Stimulated activated CD4-positive, alpha-beta T cell treated with anti-CD3 and anti-CD28 coated beads, Interleukin-1b, Interleukin-23, amount 100 ng/mL, for 24 hours (primary cell): ENCODE results near the gene F2RL1.
"Not testable (repeated sequence)": the region's sequence is repeated elsewhere in the genome, so short reads cannot be mapped to it uniquely, and the experiment has no call there.

Experiments
- DNase-seq, 4 experiments: peaks; one replicate each; pipeline ENCODE4 v3.0.0-alpha.2; 2020; ENCODE audit warnings: low read depth in 4 of 4, low spot score in 1 of 4

The F2RL1 gene

DNA sequence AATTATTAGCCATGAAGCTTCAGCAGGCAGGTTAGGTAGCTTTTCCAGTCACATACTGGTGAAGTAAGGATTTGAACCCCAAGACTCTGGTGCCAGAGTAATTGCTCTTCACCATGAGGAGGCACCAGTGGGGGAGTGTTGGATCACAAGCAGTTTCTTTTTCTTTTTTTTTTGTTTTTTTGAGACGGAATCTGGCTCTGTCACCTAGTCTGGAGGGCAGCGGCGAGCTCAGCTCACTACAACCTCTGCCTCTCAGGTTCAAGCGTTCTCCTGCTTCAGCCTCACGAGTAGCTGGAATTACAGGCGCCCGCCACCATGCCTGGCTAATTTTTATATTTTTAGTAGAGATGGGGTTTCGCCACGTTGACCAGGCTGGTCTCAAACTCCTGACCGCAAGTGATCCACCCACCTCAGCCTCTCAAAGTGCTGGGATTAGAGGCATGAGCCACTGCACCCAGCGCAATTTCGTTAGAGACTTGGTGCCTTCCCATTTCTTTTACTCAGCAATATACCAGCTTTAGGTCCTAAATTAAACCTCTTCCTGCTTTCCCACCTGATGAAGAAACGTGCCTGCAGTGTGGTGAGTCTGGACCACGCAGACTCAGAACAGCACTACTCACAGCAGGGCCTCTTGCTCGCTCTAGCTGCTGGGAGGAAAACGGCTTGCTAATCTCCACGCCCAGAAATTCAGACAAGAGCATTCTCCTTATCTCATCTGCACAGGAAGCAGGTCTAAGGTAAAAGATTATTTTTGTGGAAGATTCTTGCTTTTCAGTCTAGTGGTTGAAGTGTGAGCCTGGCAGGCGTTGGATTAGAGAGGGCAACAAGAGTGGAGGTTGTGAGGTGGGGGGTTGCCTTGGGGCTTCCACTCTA is 30.8 kb downstream of the F2RL1 start, which contains the start of gene S100Z:
Gene S100Z (plus strand): TSS at position 596 of the 873 bp plus-strand sequence. CDS start 25,346 bp downstream, outside the sequence.
- DNase-seq: peak in 2 of 4 experiments; percentile 14 to 18

DNA sequence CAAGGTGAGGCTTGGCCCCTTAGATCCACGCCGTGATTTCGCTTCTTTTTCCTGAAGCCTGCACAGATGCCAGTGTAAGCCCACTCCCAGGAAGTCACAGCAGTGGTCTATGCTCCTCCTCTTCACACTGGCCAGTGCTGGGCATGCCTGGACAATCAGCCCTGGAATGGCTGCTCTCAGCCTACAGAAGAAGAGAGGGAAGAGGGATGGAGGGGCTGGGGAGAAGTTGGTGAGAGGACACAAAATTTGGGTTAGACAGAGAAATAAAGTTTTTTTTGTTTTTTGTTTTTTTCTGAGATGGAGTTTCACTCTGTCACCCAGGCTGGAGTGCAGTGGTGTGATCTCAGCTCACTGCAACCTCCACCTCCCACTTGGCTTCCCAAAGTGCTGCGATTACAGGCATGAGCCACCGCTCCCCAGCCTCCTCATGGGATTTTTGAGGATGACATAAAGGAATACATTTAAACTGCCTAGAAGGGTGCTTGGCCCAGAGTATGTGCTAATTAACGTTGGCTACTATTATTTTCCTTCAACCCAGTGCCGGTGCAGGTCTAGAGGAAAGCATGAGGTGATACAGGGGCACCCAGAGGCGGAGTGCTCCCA is 31.8 kb downstream of the F2RL1 start:
- no peak for DNase-seq

DNA sequence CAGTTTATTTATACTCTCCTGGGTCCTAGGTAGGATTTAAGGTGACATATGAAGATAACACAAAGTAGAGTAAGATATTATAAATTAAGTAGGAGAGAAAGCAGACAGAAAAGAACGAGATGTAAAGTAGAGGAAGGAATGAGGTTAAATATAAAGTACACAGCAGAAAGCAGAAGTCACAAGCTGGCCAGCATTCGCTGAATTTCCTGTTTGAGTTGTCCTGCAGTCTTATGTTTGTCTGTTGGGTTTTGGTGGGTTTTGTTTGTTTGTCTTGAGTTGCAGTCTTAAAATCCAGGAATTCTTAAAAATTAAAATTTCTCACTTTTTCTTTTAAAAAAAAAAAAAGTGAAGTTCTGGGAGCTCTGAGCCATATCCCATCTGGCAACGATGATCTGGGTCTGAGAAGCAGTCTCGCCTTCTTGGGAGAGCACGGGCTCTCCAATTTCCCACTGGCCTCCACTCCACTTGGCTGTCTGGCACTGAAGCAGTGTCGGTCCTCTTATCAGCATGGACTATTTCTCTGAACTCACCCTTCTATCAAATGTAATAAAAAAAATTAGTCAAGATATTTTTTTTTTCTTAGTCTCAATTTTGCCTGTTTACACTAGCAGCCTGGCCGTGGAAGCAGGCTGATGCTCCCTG is 33.0 kb downstream of the F2RL1 start:
- DNase-seq: no peak

DNA sequence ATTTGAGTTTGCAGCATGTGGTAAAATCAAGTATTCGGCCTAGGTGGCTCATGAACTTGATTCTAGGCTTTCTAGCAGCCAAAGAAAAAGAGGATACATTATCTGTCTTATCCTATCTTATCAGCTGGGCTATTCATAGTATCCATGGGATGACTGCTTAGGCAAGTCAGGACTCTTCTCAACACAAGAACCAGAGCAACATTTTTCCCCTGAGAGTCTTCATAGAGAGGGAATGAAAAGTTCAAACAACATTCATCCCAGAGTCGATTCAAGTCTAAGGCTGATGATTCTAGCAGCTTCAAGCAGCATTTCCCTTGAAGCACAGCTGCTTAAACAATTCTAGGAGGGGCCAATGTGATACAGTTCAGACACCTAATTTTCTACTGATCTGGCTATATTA is 33.9 kb downstream of the F2RL1 start:
- no peak for DNase-seq

DNA sequence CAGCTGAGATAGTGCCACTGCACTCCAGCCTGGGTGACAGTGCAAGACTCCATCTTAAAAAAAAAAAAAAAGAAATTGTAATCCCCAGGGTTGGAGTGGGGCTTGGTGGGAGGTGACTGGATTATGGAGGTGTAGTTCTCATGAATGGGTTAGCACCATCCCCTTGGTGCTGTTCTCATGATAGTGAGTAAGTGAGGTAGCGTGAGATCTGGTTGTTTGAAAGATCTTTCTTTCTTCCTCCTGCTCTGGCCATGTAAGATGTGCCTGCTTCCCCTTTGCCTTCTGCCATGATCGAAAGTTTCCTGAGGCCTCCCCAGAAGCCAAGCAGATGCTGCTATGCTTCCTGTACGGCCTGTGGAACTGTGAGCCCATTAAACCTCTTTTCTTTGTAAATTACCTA is 34.9 kb downstream of the F2RL1 start:
- DNase-seq: not testable (repeated sequence)

DNA sequence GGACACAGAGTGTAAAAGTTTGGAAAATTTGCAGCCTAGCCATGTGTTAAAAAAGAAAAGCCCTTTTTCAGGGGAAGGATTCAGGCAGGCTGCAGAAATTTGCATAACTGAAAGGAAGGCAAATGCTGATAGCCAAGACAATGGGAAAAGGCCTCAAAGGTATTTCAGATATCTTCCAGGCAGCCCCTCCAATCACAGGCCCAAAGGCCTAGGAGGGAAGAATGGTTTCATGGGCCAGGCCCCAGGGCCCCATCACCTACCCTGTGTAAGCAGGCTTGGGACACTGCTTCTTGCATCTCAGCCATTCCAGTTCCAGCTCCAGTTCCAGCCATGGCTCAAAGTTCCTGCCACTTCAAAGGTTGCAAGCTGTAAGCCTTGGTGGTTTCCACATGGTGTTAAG is 35.8 kb downstream of the F2RL1 start:
- DNase-seq: no peak

DNA sequence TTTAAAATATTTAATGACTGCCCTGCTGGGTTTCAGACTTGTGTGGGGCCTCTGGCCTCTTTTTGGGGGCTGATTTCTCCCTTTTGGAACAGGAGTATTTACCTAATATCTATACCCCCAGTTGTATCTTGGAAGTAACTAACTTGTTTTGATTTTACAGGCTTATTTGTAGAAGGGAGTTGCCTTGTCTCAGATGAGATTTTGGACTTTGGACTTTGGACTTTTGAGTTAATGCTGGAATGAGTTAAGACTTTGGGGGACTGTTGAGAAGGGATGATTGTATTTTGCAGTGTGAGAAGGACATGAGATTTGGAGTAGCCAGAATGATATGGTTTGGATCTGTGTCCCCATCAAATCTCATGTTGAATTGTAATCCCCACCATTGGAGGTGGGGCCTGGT is 36.7 kb downstream of the F2RL1 start:
- DNase-seq: not testable (repeated sequence)

DNA sequence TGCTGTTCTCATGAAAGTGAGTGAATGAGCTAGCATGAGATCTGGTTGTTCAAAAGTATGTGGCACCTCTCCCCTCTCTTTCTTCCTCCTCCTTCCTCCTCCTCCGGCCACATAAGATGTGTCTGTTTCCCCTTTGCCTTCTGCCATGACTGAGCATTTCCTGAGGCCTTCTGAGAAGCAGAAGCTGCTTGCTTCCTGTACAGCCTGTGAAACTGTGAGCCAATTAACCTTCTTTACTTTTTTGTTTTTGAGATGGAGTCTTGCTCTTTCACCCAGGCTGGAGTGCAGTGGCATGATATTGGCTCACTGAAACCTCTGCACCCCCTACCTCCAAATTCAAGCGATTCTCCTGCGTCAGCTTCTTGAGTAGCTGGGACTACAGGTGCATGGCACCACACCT is 37.1 kb downstream of the F2RL1 start:
- DNase-seq: no peak

DNA sequence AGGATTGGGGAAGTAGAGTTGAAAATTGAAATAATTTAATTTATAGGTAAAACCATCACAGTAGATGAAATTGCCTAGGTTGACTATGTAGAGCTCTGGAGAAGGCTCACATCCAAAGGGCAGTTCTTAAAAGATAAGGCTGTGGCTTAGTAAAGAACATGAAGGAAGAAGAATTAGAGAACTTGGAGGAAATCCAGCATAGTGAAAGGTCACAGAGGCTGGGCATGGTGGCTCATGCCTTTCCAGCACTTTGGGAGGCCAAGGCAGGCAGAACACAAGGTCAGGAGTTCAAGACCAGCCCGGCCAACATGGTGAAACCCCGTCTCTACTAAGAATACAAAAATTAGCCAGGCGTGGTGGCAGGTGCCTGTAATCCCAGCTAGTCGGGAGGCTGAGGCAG is 38.0 kb downstream of the F2RL1 start:
- DNase-seq: not testable (repeated sequence)

DNA sequence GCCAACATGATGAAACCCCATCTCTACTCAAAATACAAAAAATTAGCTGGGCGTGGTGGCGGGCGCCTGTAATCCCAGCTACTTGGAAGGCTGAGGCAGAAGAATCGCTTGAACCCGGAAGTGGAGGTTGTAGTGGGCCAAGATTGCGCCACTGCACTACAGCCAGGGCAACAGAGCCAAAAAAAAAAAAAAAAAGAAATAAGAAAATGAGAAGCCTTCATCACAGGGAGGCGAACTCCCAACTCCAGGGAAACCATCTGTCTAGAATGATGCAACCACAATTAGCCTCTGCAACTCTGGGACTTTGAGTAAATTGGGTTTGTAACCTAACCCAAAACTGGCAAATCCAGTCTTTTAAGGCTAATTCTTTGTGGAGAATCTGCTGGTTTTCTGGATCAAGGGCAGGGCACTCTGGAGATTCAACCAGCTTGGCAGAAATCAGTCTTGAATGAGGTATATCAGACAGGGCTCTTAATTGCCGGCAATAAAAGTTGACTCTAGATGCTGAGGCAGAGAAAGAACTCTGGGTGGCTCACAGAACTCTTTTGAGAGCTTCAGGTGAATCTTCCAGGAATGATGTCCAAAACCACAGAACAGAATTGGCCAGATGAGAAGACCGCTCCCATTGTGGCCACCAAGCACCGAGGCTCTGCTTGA is 40.9 kb downstream of the F2RL1 start:
- no peak for DNase-seq

DNA sequence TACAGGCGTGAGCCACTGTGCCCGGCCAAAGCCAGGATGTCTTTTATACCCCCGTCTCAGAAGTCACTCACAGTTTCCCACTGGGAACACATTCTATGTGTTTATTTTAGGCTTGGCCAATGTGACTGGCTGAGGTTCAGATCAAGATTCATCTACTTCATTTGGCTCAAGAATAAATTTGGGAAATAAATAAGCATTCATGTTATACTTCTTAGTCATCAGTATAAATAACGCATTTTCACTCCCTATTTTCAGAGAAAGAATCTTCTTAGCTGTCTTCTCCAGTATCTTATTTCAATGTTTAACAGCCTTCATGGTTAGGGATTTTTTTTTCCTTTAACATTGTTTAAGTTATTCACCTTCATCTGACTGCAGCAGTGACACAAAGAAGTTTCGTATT is 42.8 kb downstream of the F2RL1 start:
- DNase-seq: no peak

DNA sequence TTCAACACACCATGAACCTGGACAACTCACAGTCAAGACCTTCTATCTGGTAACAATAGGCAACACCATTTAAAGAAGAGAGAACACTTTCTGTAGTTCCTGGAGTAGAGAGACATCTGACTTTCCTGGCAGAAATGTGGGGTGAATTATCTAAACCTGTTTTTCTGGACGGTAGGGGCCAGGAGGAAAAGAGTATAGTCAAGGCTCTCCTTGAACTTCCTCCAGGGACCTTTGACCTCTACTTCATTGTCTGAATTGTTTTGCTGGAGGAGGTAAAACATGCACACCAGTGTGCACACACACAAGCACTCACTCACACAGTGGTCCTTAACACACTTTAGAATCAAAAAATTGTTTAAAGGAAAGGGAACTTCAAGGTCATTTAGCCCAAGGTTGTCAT is 44.2 kb downstream of the F2RL1 start:
- DNase-seq: no peak

DNA sequence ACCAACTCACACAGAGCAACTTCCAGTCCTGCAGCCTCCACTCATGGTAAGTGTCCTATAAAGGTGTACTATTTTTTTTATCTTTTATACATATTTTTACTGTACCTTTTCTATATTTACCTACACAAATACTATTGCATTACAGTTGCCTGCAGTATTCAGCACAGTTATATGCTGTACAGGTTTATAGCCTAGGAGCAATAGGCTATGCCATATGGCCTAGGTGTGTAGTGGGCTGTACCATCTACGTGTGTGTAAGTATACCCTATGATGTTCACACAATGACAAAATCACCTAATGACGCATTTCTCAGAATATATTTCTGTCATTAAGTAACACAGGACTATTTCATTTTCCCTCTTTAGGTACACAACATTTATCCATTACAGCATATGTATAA is 47.7 kb downstream of the F2RL1 start:
- DNase-seq: no peak

DNA sequence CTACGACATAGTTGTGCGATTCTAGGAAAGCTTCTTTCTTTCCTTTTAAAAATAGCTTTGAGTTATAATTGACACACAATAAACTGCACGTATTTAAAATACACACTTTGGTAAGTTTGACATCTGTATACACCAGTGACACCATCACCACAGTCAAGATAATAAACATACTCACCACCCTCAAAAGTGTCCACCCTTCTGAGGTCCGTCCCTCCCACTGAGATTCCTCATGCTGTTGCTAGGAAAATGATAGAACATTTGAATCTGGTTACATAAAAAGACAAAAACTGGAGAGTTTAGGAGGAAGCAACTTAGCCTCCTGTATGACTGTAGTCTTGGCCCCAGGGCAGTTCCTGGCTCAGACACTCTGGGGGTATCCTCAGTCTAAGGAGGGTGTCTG is 48.2 kb downstream of the F2RL1 start:
- no peak for DNase-seq

DNA sequence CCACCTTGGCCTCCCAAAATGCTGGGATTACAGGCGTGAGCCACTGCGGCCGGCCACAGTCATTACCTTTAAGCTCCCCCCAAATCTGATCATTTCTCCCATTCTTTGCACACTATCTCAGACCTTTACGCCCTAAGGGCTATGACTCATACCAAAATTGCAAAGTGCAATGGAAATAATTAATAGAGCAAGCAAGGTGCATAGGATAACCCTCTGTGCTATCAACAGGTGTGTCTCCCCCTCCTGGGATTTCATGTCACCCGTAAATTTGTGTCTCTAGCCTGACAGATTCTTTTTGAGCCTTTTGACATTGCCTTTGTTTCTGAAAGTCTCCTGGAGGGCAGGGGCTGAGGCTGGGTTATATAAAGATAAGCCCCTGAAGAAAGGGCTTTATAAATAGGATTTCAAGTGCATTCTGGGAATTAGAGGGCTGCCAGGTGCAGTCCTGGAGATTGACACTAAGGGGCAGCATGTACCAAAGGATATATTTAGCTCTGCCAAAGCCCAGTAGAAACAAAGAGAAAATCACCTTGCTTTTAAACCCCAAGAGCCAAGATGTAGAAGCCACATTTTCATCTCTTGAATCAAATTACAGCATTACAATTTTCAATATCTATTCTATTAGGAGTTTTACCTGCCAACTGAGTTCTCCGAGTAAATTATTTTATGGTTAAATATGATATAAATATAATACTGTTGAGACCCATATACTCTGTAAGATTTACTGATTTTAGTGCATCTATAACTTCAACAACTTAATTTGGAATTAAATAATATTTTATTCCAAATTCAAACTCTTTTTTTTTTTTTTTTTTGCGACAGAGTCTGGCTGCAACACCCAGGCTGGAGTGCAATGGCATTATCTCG is 49.2 kb downstream of the F2RL1 start:
- DNase-seq: peak in 3 of 4 experiments; percentile 29 to 39 (median 33)

DNA sequence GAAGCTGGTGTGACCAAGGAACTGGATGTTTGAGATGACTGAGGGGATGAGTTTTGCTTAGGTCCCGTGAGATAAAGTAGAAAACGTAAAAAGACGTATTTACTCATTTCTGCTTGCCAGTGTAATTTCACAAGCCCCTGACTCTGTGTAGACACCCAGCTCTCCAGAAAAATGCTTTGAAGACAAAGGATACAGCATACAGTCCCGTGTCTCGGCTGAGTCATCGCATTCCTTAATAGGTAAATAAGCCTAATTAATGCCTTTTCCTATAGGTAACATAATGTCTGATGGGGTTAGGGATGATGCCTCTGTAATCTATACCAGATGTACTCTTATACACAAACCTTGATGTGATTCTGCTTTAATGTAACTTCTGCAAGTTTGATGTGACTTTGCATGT is 51.2 kb downstream of the F2RL1 start:
- DNase-seq: no peak

DNA sequence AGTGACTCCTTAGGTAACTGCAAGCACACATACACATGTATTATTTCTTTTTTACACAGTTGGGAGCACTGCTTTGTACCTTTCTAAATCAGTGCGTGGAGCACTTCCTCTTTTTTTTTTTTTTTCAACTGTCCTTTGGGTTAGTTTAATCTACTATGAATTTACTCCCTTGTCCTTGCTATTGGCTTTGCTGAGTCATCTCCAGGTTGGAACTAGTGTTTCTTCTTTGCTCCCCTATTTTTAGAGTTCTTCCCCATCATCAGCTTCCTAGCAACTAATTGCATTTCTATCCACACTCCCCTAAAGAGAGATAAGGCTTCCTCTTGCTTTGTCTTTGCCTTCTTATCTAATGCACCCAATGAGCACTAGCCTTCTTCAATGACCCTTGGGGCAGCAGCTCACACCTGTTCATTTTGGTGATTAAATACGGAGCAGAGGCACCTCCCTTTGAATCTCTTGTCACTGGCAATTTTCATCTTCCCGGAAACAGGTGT is 55.3 kb downstream of the F2RL1 start:
- no peak for DNase-seq
